Activated T-helper 1 cell treated with anti-CD3 and anti-CD28 coated beads, Interleukin-12 subunit alpha, Interleukin-12 subunit beta, Interleukin-2, Interleukin-4 antibody, amounts not matched to agents 30 ng/mL and 10 ng/mL and 1 ng/mL, durations not matched to agents 14 hours and 24 hours and 36 hours (primary cell): ENCODE data around the gene ZFPL1. TPM values are rescaled to one million over a fixed set of nuclear protein-coding genes. Genes with fewer than 3 reads are reported as not detected.
A peak's percentile ranks its signal among the peaks of the same experiment; 100 is the strongest.

Experiments used
- DNase-seq: peaks from one replicate; pipeline ENCODE4 v3.0.0; 2021; ENCODE audit warnings: low spot score
- H3K27ac Mint-ChIP-seq: one replicate; pipeline ENCODE4 v1.8.0; 2021; ENCODE audit warnings: mild to moderate bottlenecking, mixed read lengths
- H3K27me3 Mint-ChIP-seq: one replicate; pipeline ENCODE4 v1.8.0; 2022; ENCODE audit warnings: mild to moderate bottlenecking, moderate library complexity, mixed read lengths; ENCODE audit not compliant: insufficient read depth
- H3K36me3 Mint-ChIP-seq: one replicate; pipeline ENCODE4 v1.8.0; 2021; ENCODE audit warnings: low read depth, mixed read lengths
- H3K4me1 Mint-ChIP-seq: one replicate; pipeline ENCODE4 v1.8.0; 2021; ENCODE audit warnings: low read depth, mixed read lengths
- H3K4me3 Mint-ChIP-seq: one replicate; pipeline ENCODE4 v1.8.0; 2021; ENCODE audit warnings: mild to moderate bottlenecking, moderate library complexity, mixed read lengths
- H3K9me3 Mint-ChIP-seq: one replicate; pipeline ENCODE4 v1.8.0; 2021; ENCODE audit warnings: mixed read lengths
- intact Hi-C: fragments of 100-400 bp; cut with micrococcal nuclease; formaldehyde crosslinking; loops from one replicate; pipeline ENCODE4 v1.15.1; 2024
- total RNA-seq: library from RNA; stranded (reverse); gene quantifications from 2 replicates; pipeline ENCODE4 v1.2.3, GENCODE V29; 2022

ZFPL1 gene
- total RNA-seq, 1 donor from 2014 or later, result 31.9 TPM

- Mint-ChIP-seq H3K4me3 (no peak overlapping the region), H3K9me3 (no peaks in the 10 kb centered on the region), H3K36me3 (no peaks in the 10 kb centered on the region), H3K27me3 (peaks cover 1% of the 10 kb centered on the region), H3K4me1 (peaks cover 14% of the 10 kb centered on the region), H3K27ac (peak overlapping the region; percentile 88)
- intact Hi-C loops, result no loop called here
- no peak for DNase-seq
These were observed 30.1 kb upstream of the ZFPL1 start for GRCh38 chr11:65053827-65054508.

- no peak for DNase-seq
- Mint-ChIP-seq H3K36me3 (no peaks in the 10 kb centered on the region), H3K9me3 (no peaks in the 10 kb centered on the region), H3K27ac (no peak overlapping the region), H3K27me3 (peaks cover 6% of the 10 kb centered on the region), H3K4me1 (peaks cover 21% of the 10 kb centered on the region), H3K4me3 (no peak overlapping the region)
- intact Hi-C loops, result no loop called here
These were observed 28.5 kb upstream of the ZFPL1 start for GRCh38 chr11:65055538-65055937.

GRCh38 chr11:65056999-65057398 lies 27.0 kb upstream of the ZFPL1 start:
- H3K4me3 Mint-ChIP-seq, result no peak overlapping the region
- H3K27ac Mint-ChIP-seq, result no peak overlapping the region
- H3K36me3 Mint-ChIP-seq, result no peaks in the 10 kb centered on the region
- DNase-seq, result no peak
- peaks cover 6% of the 10 kb centered on the region for H3K27me3 Mint-ChIP-seq
- H3K9me3 Mint-ChIP-seq, result no peaks in the 10 kb centered on the region
- intact Hi-C loops, result no loop called here
- peaks cover 28% of the 10 kb centered on the region for H3K4me1 Mint-ChIP-seq

- intact Hi-C loops, result no loop called here
- Mint-ChIP-seq H3K27me3 (peaks cover 6% of the 10 kb centered on the region), H3K4me1 (peaks cover 28% of the 10 kb centered on the region), H3K36me3 (no peaks in the 10 kb centered on the region), H3K27ac (no peak overlapping the region), H3K4me3 (no peak overlapping the region), H3K9me3 (no peaks in the 10 kb centered on the region)
- no peak for DNase-seq
These were observed 26.5 kb upstream of the ZFPL1 start for GRCh38 chr11:65057526-65057925.

GRCh38 chr11:65058012-65058411 lies 26.0 kb upstream of the ZFPL1 start:
- Mint-ChIP-seq H3K4me1 (peaks cover 28% of the 10 kb centered on the region), H3K27me3 (peaks cover 5% of the 10 kb centered on the region), H3K9me3 (no peaks in the 10 kb centered on the region), H3K4me3 (no peak overlapping the region), H3K27ac (no peak overlapping the region), H3K36me3 (no peaks in the 10 kb centered on the region)
- no peak for DNase-seq
- intact Hi-C loops, result no loop called here

- no peak within 1 kb of the TSS for H3K27ac Mint-ChIP-seq
- H3K9me3 Mint-ChIP-seq, result no peaks in the 10 kb centered on the region
- H3K36me3 Mint-ChIP-seq, result no peaks in the 10 kb centered on the region
- H3K4me3 Mint-ChIP-seq, result no peak within 1 kb of the TSS
- intact Hi-C loops, result no loop called here
- DNase-seq, result no peak
- H3K4me1 Mint-ChIP-seq, result peaks cover 26% of the 10 kb centered on the region
- peaks cover 5% of the 10 kb centered on the region for H3K27me3 Mint-ChIP-seq
These were observed 25.5 kb upstream of the ZFPL1 start, which contains the start of gene NAALADL1 for GRCh38 chr11:65058419-65059054. Gene NAALADL1, minus strand, starts transcription at chr11:65058553. Its CDS starts 32 bp downstream, at chr11:65058521.

GRCh38 chr11:65059523-65059922 lies 24.5 kb upstream of the ZFPL1 start:
- intact Hi-C loops, result no loop called here
- Mint-ChIP-seq H3K27me3 (peaks cover 5% of the 10 kb centered on the region), H3K4me1 (peaks cover 16% of the 10 kb centered on the region), H3K27ac (no peak overlapping the region), H3K36me3 (no peaks in the 10 kb centered on the region), H3K4me3 (no peak overlapping the region), H3K9me3 (no peaks in the 10 kb centered on the region)
- no peak for DNase-seq

GRCh38 chr11:65059959-65060824 lies 23.8 kb upstream of the ZFPL1 start:
- no peaks in the 10 kb centered on the region for H3K36me3 Mint-ChIP-seq
- H3K4me1 Mint-ChIP-seq, result peaks cover 14% of the 10 kb centered on the region
- no peak overlapping the region for H3K27ac Mint-ChIP-seq
- H3K4me3 Mint-ChIP-seq, result no peak overlapping the region
- DNase-seq, result no peak
- intact Hi-C loops, result no loop called here
- H3K27me3 Mint-ChIP-seq, result peaks cover 5% of the 10 kb centered on the region
- no peaks in the 10 kb centered on the region for H3K9me3 Mint-ChIP-seq

GRCh38 chr11:65060913-65061408 lies 23.1 kb upstream of the ZFPL1 start:
- no peak for DNase-seq
- intact Hi-C loops, result no loop called here
- Mint-ChIP-seq H3K27ac (no peak overlapping the region), H3K4me1 (peaks cover 14% of the 10 kb centered on the region), H3K36me3 (no peaks in the 10 kb centered on the region), H3K27me3 (peaks cover 5% of the 10 kb centered on the region), H3K4me3 (no peak overlapping the region), H3K9me3 (no peaks in the 10 kb centered on the region)

- intact Hi-C loops, result no loop called here
- Mint-ChIP-seq H3K9me3 (no peaks in the 10 kb centered on the region), H3K27me3 (peaks cover 5% of the 10 kb centered on the region), H3K27ac (no peak overlapping the region), H3K36me3 (no peaks in the 10 kb centered on the region), H3K4me3 (no peak overlapping the region), H3K4me1 (peaks cover 14% of the 10 kb centered on the region)
- no peak for DNase-seq
These were observed 20.5 kb upstream of the ZFPL1 start for GRCh38 chr11:65063532-65063931.

- Mint-ChIP-seq H3K27me3 (no peaks in the 10 kb centered on the region), H3K4me1 (peaks cover 14% of the 10 kb centered on the region), H3K9me3 (no peaks in the 10 kb centered on the region), H3K27ac (no peak overlapping the region), H3K4me3 (no peak overlapping the region), H3K36me3 (no peaks in the 10 kb centered on the region)
- no peak for DNase-seq
- intact Hi-C loops, result no loop called here
These were observed 19.2 kb upstream of the ZFPL1 start for GRCh38 chr11:65064847-65065240.

GRCh38 chr11:65065851-65066250 lies 18.2 kb upstream of the ZFPL1 start:
- Mint-ChIP-seq H3K4me3 (no peak overlapping the region), H3K36me3 (no peaks in the 10 kb centered on the region), H3K9me3 (no peaks in the 10 kb centered on the region), H3K4me1 (peaks cover 4% of the 10 kb centered on the region), H3K27me3 (no peaks in the 10 kb centered on the region), H3K27ac (no peak overlapping the region)
- intact Hi-C loops, result no loop called here
- no peak for DNase-seq

- no peak overlapping the region for H3K27ac Mint-ChIP-seq
- H3K4me3 Mint-ChIP-seq, result no peak overlapping the region
- H3K4me1 Mint-ChIP-seq, result no peaks in the 10 kb centered on the region
- no peaks in the 10 kb centered on the region for H3K9me3 Mint-ChIP-seq
- intact Hi-C loops, result no loop called here
- DNase-seq, result no peak
- no peaks in the 10 kb centered on the region for H3K27me3 Mint-ChIP-seq
- H3K36me3 Mint-ChIP-seq, result no peaks in the 10 kb centered on the region
These were observed 17.7 kb upstream of the ZFPL1 start for GRCh38 chr11:65066315-65066714.
